COLO668 (cell line): Measurements from ENCODE around the gene PDZD4.

Experiments used
- DNase-seq: peaks from one replicate; lab custom pipeline; 2025; ENCODE audit not compliant: unreplicated experiment; lab: John Stamatoyannopoulos, UW

The PDZD4 gene

DNA sequence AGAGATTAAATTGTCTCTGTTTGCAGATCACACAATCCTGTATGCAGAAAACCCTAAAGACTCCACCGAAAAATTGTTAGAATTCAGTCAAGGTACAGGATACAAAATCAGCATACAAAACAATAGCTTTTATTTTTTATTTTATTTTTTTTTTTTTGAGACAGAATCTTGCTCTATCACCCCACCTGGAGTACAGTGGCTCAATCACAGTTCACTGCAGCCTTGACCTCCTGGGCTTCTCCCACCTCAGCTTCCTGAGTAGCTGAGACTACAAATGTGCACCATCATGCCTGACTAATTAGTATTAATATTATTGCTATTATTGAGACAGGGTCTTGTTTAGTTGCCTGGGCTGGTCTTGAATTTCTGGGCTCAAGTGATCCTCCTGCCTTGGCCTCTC, 75.2 kb downstream of the PDZD4 start:
- DNase-seq: no peak
